HG03039 (cell line): Measurements from ENCODE around the gene TMEM156.
"Not testable (repeated sequence)": the region's sequence is repeated elsewhere in the genome, so short reads cannot be mapped to it uniquely, and the experiment has no call there.

Experiments
- ATAC-seq: cut with Tn5 transposase; IDR thresholded peaks from one replicate; pipeline ENCODE4 v1.9.1; 2021; ENCODE audit warnings: mild to moderate bottlenecking, moderate library complexity; ENCODE audit not compliant: unreplicated experiment

The TMEM156 gene

DNA sequence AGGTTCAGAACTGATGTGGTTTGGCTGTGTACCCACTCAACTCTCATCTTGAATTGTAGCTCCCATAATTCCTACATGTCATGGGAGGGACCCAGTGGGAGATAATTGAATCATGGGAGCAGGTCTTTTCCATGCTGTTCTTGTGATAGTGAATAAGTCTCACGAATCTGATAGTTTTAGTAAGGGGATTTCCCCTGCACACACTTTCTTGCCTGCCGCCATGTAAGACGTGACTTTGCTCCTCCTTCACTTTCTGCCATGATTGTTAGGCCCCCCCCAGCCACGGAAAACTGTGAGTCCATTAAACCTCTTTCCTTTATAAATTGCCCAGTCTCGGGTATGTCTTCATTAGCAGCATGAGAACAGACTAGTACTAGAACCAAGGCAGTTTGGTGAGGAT, 73.0 kb downstream of the TMEM156 start:
- not testable (repeated sequence) for ATAC-seq

DNA sequence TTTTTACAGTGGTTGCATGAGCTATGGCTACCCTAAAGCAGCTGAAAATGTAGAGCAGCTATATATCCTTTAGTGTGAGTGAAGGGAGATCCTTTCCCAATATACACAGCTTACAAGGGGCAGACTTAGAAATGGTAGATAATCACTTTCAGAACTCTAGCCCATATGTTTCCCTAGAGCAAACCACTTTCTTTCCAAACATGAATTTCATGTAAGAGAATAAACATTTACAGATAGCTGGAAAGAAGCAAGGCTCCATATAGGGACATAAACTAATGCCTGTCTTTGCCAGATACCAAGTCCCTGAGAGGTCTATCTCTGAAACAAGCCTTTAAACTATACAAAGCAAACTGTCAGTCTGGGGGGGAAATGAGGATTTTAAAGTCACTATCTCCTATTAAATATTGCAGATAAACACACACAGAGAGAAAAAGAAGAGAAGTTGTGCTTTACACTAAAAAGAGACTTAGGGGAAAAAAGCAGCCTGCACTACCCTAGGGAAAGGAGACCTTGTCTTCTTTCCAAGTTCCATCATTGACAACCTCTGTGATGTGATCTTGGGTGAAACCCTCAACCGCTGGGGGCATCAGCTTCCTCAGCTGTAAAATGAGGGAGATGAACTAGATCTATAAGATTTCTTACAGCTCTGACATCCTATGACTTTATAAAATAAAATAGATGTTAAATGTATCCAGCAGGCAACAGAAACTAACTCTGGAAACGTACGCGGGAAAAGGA, 73.6 kb downstream of the TMEM156 start:
- no peak for ATAC-seq

DNA sequence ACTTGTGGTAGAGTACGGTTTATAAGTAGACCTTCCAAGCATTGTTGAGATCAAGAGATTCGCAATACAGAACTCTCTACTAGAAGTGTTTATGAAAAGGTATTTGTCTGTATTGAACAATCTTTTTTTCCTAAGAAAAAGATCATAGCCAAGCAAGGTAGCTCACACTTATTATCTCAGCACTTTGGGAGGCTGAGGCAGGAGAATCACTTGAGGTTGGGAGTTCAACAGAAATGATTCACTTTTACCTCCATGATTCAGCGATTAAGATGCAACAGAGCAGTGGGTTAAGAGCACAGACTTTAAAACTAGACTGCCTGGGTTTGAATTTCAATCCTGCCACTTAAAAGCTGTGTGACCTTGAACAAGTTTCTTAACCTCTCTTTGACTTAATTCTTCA, 74.3 kb downstream of the TMEM156 start:
- no peak for ATAC-seq

DNA sequence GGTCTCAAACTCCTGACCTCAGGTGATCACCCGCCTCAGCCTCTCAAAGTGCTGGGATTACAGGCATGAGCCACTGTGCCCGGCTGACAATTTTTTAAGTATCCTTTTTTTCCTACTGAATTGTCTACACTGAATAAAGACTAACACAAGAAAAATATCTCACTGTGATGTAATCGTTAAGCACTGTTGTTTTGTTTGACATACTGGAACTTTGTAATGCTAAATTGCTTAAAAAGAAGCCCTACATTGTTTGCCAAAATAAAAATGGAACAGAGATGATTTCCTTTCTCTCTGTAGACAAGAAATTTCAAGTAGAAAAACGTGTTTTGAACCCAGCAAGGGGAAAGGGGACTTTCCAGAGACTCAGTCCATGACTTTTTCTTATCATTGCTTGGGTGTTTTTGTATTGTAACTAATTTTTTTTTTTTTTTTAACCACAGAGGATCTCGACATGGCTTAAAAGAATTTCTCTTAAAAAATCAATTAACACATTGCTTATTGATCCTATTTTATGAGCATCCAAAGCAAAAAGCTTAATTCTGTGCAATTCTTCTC, 74.9 kb downstream of the TMEM156 start:
- ATAC-seq, result no peak

DNA sequence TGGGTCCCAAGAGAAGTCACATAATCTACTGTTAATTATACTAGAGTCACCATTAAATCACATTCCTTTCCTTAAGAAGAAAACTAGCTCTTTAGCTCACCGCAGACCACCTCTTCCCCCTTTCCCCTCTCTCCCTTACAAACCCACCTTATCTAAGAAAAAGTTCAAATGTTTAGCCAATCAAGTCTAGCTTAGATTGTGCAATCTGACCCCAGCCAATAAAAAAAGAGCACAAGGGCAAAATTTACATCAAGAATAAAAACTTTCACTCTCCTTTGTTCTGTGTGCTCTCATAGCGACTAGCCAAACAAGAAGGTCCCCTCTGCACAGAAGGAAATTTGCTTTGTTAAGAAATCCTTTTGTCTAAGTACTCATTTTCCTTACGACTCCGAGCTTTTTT, 76.3 kb downstream of the TMEM156 start:
- ATAC-seq, result no peak

- ATAC-seq, result no peak
These were observed 77.5 kb downstream of the TMEM156 start for GRCh38 chr4:38954727-38955126.

DNA sequence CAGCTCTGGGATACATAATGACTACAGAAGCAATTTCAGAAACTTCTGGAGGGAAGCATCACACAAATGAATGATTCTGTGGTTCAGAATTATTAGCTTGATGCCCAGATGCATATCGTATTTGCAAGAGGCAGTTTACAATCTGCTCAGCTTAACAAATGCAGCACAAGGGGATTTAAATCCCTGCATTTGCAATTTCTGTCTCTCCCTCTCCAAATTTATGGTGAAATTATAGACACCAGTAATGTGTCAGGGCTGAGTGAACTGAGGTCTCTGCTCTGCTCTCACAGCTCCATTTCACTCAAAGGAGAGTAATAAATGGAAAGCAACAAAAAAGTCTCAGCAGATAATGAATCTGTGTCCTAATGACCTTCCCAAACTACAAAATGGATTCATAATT, 80.2 kb downstream of the TMEM156 start:
- no peak for ATAC-seq

- no peak for ATAC-seq
These were observed 80.6 kb downstream of the TMEM156 start for GRCh38 chr4:38951598-38951997.

- no peak for ATAC-seq
These were observed 81.5 kb downstream of the TMEM156 start for GRCh38 chr4:38950734-38951133.

DNA sequence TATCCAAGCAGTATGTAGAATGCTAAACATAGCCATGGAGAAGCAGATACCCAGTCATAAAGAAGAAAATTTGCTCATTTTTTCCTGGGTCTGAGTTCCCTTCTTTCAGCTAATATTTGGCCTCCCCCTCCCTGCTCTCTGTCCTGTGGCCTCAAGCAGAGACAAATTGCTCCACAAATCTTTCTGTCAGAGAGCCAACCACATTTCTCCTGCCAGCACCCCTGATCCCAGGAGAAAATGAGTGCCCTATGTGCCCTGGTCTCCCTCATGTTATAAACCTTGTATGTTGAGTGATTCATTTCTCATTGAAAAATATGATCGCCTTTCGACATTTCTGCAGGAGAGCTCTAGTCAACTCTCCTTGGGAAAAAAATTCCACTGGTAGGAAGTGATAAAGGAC, 82.0 kb downstream of the TMEM156 start:
- ATAC-seq, result no peak

DNA sequence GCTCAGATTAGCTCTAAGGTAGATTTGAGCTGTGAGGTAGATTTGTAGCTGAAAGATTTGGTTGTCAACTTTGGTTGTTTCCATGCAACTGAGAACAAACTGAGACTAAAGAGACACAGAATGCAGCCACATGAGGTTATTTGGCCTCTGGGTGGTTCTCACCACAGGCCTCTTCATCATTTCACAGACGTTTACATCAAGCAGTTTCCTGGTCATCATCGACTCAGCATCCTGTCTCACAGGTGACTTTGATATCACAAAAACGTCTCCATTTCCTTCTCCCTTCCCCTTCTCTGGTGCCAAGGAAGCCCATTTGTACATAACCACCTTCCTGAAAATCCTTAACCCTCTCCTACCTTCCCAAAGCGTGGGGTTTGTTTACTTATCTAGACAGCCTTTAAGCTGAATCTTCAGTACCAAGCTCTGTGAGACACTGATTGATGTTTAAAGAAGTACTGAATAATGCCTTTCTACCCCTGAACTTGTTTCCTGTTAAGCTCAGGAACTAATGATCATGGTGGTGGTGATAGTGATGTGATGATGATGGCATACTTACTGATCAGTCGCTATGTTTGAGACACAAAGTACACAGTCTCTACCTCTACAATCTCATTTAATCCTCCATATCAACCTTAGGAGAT, 82.7 kb downstream of the TMEM156 start:
- no peak for ATAC-seq

GRCh38 chr4:38948551-38948950, 83.7 kb downstream of the TMEM156 start:
- no peak for ATAC-seq

- no peak for ATAC-seq
These were observed 85.3 kb downstream of the TMEM156 start for GRCh38 chr4:38946919-38947318.

GRCh38 chr4:38944440-38944839, 87.8 kb downstream of the TMEM156 start:
- ATAC-seq, result no peak

DNA sequence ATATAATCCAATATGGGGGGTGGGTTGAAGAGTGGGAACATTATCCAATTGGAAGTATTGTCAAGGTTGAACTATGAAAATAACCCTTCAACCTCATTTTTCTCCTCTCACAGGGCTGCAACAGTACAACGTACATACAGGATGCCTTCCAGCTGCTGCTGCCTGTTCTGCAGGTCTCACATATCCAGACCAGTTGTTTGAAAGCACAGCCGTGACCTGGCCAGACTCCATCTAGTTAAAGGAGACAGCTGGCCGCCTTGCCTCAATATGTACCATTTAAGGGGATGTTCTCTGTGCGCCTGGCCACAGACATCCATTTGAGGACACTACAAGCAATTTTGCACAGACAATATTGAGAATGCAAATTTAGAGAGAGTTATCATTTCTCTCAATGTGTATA, 88.9 kb downstream of the TMEM156 start:
- ATAC-seq, result no peak

DNA sequence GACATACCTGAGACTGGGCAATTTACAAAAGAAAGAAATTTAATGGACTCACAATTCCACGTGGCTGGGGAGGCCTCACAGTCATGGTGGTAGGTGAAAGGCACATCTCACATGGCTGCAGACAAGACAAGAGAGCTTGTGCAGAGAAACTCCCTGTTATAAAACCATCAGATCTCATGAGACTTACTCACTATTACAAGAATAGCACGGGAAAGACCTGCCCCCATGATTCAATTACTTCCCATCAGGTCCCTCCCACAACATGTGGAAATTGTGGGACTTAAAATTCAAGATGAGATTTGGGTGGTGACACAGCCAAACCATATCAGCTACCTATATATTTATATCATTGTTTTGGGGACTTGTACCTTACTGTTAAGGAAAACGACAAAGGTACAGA, 90.3 kb downstream of the TMEM156 start:
- ATAC-seq, result not testable (repeated sequence)

- no peak for ATAC-seq
These were observed 91.7 kb downstream of the TMEM156 start for GRCh38 chr4:38940476-38940875.

GRCh38 chr4:38939165-38939564, 93.0 kb downstream of the TMEM156 start:
- peak; percentile 70 for ATAC-seq

DNA sequence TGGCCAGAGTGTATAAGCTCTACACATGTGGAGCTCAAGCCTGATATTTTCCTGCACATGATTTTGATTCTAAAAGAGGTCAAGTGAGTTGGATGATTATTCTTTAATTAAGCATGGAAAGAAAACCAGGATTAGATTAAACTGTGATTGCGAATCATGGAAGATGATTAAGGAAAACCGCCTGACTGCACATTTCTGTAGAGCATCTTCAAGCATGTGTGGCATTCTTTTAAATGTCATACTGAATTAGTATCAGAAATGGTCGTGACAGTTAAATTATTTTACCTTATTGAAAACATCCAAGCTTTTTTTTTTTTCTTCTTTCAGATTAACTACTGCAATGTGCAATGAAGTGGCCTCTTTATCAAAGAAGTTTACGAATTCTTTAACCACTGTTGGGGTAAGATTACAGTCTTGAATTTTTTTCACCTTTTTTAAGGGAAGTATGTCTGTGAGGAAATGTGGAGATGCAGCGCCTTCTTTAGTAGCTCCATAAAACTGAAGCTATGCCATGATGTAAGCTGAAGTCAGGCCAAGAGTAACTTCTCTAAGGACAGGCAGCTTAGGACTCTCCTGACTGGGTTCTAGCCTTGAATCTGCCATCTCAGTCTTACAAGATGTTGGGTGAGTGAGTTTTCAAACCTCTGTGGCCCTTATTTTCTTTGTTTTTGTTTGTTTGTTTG, 96.7 kb downstream of the TMEM156 start:
- no peak for ATAC-seq

GRCh38 chr4:38931125-38931524, 101.1 kb downstream of the TMEM156 start:
- ATAC-seq, result no peak

DNA sequence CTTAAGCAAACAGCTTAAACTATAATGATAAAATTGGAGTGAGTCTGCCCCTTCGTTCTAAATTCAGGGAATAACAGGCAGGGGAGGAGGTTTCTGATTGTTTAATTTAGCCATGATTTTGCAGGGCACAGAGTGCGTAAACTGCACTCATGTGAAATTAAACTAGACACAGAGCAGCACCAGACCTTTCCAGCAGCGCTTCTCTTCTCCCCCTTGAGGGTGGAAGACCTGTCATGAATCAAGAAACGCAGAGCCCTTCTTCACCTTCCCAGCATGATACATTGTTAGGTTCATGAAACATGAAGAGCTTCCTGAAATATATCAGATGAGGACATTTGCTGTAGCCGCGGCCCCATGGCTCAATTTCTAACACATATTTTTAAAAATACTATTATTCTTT, 101.5 kb downstream of the TMEM156 start:
- no peak for ATAC-seq

GRCh38 chr4:38930204-38930603, 102.0 kb downstream of the TMEM156 start:
- peak; percentile 59 for ATAC-seq
